ENCODE results near the gene RAB29. TPM values are rescaled to one million over a fixed set of nuclear protein-coding genes. Genes with fewer than 3 reads are reported as not detected.
A peak's percentile ranks its signal among the peaks of the same experiment; 100 is the strongest.

The RAB29 gene
- total and polyA plus RNA-seq, 9 of the 15 experiments (the other 6 are each of a cell fraction or from before 2014, with no cell fraction given): 6.3 to 17.6 (median 8.0) TPM

- TF ChIP-seq ZBTB43 (CRISPR knock-in tag; IDR thresholded peaks at IDR 0.05) (no peak), ZBTB9 (CRISPR knock-in tag; IDR thresholded peaks at IDR 0.05) (no peak), KAT2B (IDR thresholded peaks at IDR 0.05; ENCODE audit: low read depth, low read length) (no peak), BRD9 (IDR thresholded peaks at IDR 0.05; ENCODE audit: low read depth, partially characterized antibody) (no peak), ZNF668 (CRISPR knock-in tag; IDR thresholded peaks at IDR 0.05) (peak; percentile 75; the same call in 1 of the 2 replicates), USF1 (CRISPR knock-in tag; IDR thresholded peaks at IDR 0.05) (peak; percentile 98), TFAP4 (CRISPR knock-in tag; IDR thresholded peaks at IDR 0.05; ENCODE audit: borderline replicate concordance) (peak; percentile 79), RREB1 (CRISPR knock-in tag; IDR thresholded peaks at IDR 0.05) (0 out of 2 replicates have a peak, but pooled peaks have one; percentile 65), NCOR1 (IDR thresholded peaks at IDR 0.05) (no peak), ZNF609 (CRISPR knock-in tag; IDR thresholded peaks at IDR 0.05; ENCODE audit: borderline replicate concordance) (no peak), MCM7 (IDR thresholded peaks at IDR 0.05) (no peak)
Observed at GRCh38 chr1:205775015-205775716, at the start of gene RAB29 (continued).

Data from K562 (cell line).